Measurements from ENCODE around the gene FAM110C. TPM values are rescaled to one million over a fixed set of nuclear protein-coding genes. Genes with fewer than 3 reads are reported as not detected.
"Not testable (repeated sequence)": the region's sequence is repeated elsewhere in the genome, so short reads cannot be mapped to it uniquely, and the experiment has no call there.

The FAM110C gene
- total and polyA plus RNA-seq, 4 donors: 2.8 to 9.7 (median 3.2) TPM

- H3K9me3 ChIP-seq (ENCODE audit: control insufficient read depth in 4 of 4, insufficient read depth in 3 of 4, low read length in 3 of 4): no peaks in the 10 kb centered on the region
- DNase-seq (no peak), ATAC-seq (ENCODE audit: insufficient read depth, low FRiP score) (no peak)
- no peak overlapping the region for H3K27ac ChIP-seq (ENCODE audit: low read depth in 1 of 2, low read length in 1 of 2)
- TF ChIP-seq CTCF (IDR thresholded peaks at IDR 0.05; ENCODE audit: control extremely low read depth, extremely low read depth): no peak
- H3K4me1 ChIP-seq (ENCODE audit: control insufficient read depth in 5 of 5, insufficient read depth in 5 of 5, low read length in 5 of 5): peaks cover 0 to 9% (median 3%) of the 10 kb centered on the region in 5 donors
- H3K4me3 ChIP-seq: no peak overlapping the region
- H3K36me3 ChIP-seq (ENCODE audit: control insufficient read depth in 4 of 4, insufficient read depth in 4 of 4, low read length in 4 of 4): no peaks in the 10 kb centered on the region
- H3K27me3 ChIP-seq (ENCODE audit: control insufficient read depth in 3 of 3, insufficient read depth in 3 of 3, low read length in 2 of 3): no peaks in the 10 kb centered on the region
- H3K9ac ChIP-seq (ENCODE audit: insufficient read depth in 1 of 2, low read length in 2 of 2): no peak overlapping the region
- whole genome bisulfite sequencing, 2 donors: 61 to 83% methylated on average over 4 of the region's 4 CpGs
Measured at GRCh38 chr2:26891-27290, 19.4 kb downstream of the FAM110C start.

- WGBS, 2 donors: 82 to 83% methylated on average over 4 of the region's 4 CpGs
- DNase-seq (peak in 2 of 3 donors; percentile 38 to 59), ATAC-seq (ENCODE audit: insufficient read depth, low FRiP score) (no peak)
- Histone ChIP-seq H3K9me3 (ENCODE audit: control insufficient read depth in 4 of 4, insufficient read depth in 3 of 4, low read length in 3 of 4) (no peaks in the 10 kb centered on the region), H3K9ac (ENCODE audit: insufficient read depth in 1 of 2, low read length in 2 of 2) (no peak overlapping the region), H3K27ac (ENCODE audit: low read depth in 1 of 2, low read length in 1 of 2) (no peak overlapping the region), H3K4me3 (no peak overlapping the region), H3K27me3 (ENCODE audit: control insufficient read depth in 3 of 3, insufficient read depth in 3 of 3, low read length in 2 of 3) (no peaks in the 10 kb centered on the region), H3K4me1 (ENCODE audit: control insufficient read depth in 5 of 5, insufficient read depth in 5 of 5, low read length in 5 of 5) (peaks cover 0 to 9% (median 3%) of the 10 kb centered on the region in 5 donors), H3K36me3 (ENCODE audit: control insufficient read depth in 4 of 4, insufficient read depth in 4 of 4, low read length in 4 of 4) (no peaks in the 10 kb centered on the region)
- no peak for TF ChIP-seq CTCF (IDR thresholded peaks at IDR 0.05; ENCODE audit: control extremely low read depth, extremely low read depth)
Measured at GRCh38 chr2:25543-25942, 20.8 kb downstream of the FAM110C start.

- not testable (repeated sequence) for ATAC-seq (ENCODE audit: insufficient read depth, low FRiP score)
- 74 to 81% methylated on average over 4 of the region's 4 CpGs for WGBS, 2 donors
Measured at GRCh38 chr2:24591-24990, 21.7 kb downstream of the FAM110C start.

GRCh38 chr2:24107-24506, 22.2 kb downstream of the FAM110C start:
- H3K9me3 ChIP-seq (ENCODE audit: control insufficient read depth in 4 of 4, insufficient read depth in 3 of 4, low read length in 3 of 4): no peaks in the 10 kb centered on the region
- H3K4me1 ChIP-seq (ENCODE audit: control insufficient read depth in 5 of 5, insufficient read depth in 5 of 5, low read length in 5 of 5): peaks cover 0 to 20% (median 6%) of the 10 kb centered on the region in 5 donors
- no peaks in the 10 kb centered on the region for H3K36me3 ChIP-seq (ENCODE audit: control insufficient read depth in 4 of 4, insufficient read depth in 4 of 4, low read length in 4 of 4)
- DNase-seq: no peak
- no peak for ATAC-seq (ENCODE audit: insufficient read depth, low FRiP score)
- H3K27me3 ChIP-seq (ENCODE audit: control insufficient read depth in 3 of 3, insufficient read depth in 3 of 3, low read length in 2 of 3): no peaks in the 10 kb centered on the region
- TF ChIP-seq CTCF (IDR thresholded peaks at IDR 0.05; ENCODE audit: control extremely low read depth, extremely low read depth): no peak
- no peak overlapping the region for H3K4me3 ChIP-seq
- no peak overlapping the region for H3K9ac ChIP-seq (ENCODE audit: insufficient read depth in 1 of 2, low read length in 2 of 2)
- H3K27ac ChIP-seq (ENCODE audit: low read depth in 1 of 2, low read length in 1 of 2): no peak overlapping the region

More at GRCh38 chr2:24591-24990, 21.7 kb downstream of the FAM110C start:
- H3K4me3 ChIP-seq; H3K36me3 ChIP-seq (ENCODE audit: control insufficient read depth in 4 of 4, insufficient read depth in 4 of 4, low read length in 4 of 4); H3K27me3 ChIP-seq (ENCODE audit: control insufficient read depth in 3 of 3, insufficient read depth in 3 of 3, low read length in 2 of 3); H3K9me3 ChIP-seq (ENCODE audit: control insufficient read depth in 4 of 4, insufficient read depth in 3 of 4, low read length in 3 of 4); DNase-seq; H3K27ac ChIP-seq (ENCODE audit: low read depth in 1 of 2, low read length in 1 of 2); H3K9ac ChIP-seq (ENCODE audit: insufficient read depth in 1 of 2, low read length in 2 of 2): not testable (repeated sequence)
- peaks cover 0 to 15% (median 6%) of the 10 kb centered on the region in 5 donors for H3K4me1 ChIP-seq (ENCODE audit: control insufficient read depth in 5 of 5, insufficient read depth in 5 of 5, low read length in 5 of 5)
